NT2/D1 (cell line): ENCODE data around the gene SOWAHB.
A peak's percentile ranks its signal among the peaks of the same experiment; 100 is the strongest.

ENCODE experiments used
- DNase-seq: peaks from one replicate; pipeline ENCODE4 v3.0.0-alpha.2; 2011; ENCODE audit warnings: low read depth, low spot score
- H3K27me3 ChIP-seq: 2 replicates; pipeline ENCODE4 v1.6.0; 2011; ENCODE audit warnings: mild to moderate bottlenecking; ENCODE audit not compliant: insufficient read length, insufficient read depth
- H3K36me3 ChIP-seq: 2 replicates; pipeline ENCODE4 v1.6.1; 2011; ENCODE audit warnings: mild to moderate bottlenecking, low read length, mixed read lengths; ENCODE audit not compliant: insufficient read depth, insufficient read length
- H3K4me1 ChIP-seq: 2 replicates; pipeline ENCODE4 v1.5.1; 2011; ENCODE audit not compliant: insufficient read depth, insufficient read length
- H3K4me3 ChIP-seq: 2 replicates; pipeline ENCODE4 v1.5.1; 2011; ENCODE audit warnings: low read depth; ENCODE audit not compliant: insufficient read length
- H3K9ac ChIP-seq: 2 replicates; pipeline ENCODE4 v1.6.0; 2011; ENCODE audit warnings: low read depth; ENCODE audit not compliant: insufficient read length
- H3K9me3 ChIP-seq: 2 replicates; pipeline ENCODE4 v1.5.1; 2011; ENCODE audit warnings: mild to moderate bottlenecking, low read length; ENCODE audit not compliant: insufficient read depth
- SUZ12 ChIP-seq: IDR thresholded peaks from 2 replicates; pipeline ENCODE4 v1.6.1; 2011; ENCODE audit not compliant: insufficient read length, insufficient read depth; ENCODE audit errors: extremely low read depth
- YY1 ChIP-seq: IDR thresholded peaks from 2 replicates; pipeline ENCODE4 v1.6.1; 2011; ENCODE audit not compliant: insufficient read length, insufficient read depth
- ZNF274 ChIP-seq: IDR thresholded peaks from 2 replicates; pipeline ENCODE4 v1.6.1; 2011; ENCODE audit warnings: mild to moderate bottlenecking, low read depth, low read length

The SOWAHB gene

GRCh38 chr4:76897536-76898384, at the start of gene SOWAHB:
SOWAHB (minus strand) TSS chr4:76898144; CDS start chr4:76897849, 295 bp downstream.
- TF ChIP-seq ZNF274 (no peak), SUZ12 (no peak), YY1 (no peak)
- peaks cover 2% of the 10 kb centered on the region for H3K4me1 ChIP-seq
- peak within 1 kb of the TSS; percentile 57 for H3K4me3 ChIP-seq
- no peaks in the 10 kb centered on the region for H3K9me3 ChIP-seq
- H3K9ac ChIP-seq, result peak within 1 kb of the TSS; percentile 61
- no peak for DNase-seq
- H3K36me3 ChIP-seq, result no peaks in the 10 kb centered on the region
- peaks cover 64% of the 10 kb centered on the region for H3K27me3 ChIP-seq

- no peak overlapping the region for H3K9ac ChIP-seq
- no peak overlapping the region for H3K4me3 ChIP-seq
These were observed 49.4 kb upstream of the SOWAHB start for GRCh38 chr4:76947369-76947768.

GRCh38 chr4:76943790-76944189, 45.8 kb upstream of the SOWAHB start:
- H3K36me3 ChIP-seq, result peaks cover 33% of the 10 kb centered on the region
- no peaks in the 10 kb centered on the region for H3K4me1 ChIP-seq
- no peaks in the 10 kb centered on the region for H3K9me3 ChIP-seq
- no peak for DNase-seq
- no peak for TF ChIP-seq ZNF274
- TF ChIP-seq SUZ12, result no peak
- no peak for TF ChIP-seq YY1
- H3K9ac ChIP-seq, result no peak overlapping the region
- no peak overlapping the region for H3K4me3 ChIP-seq
- no peaks in the 10 kb centered on the region for H3K27me3 ChIP-seq

More at GRCh38 chr4:76947369-76947768, 49.4 kb upstream of the SOWAHB start:
- DNase-seq, result no peak
- Histone ChIP-seq H3K27me3 (no peaks in the 10 kb centered on the region), H3K9me3 (no peaks in the 10 kb centered on the region), H3K4me1 (no peaks in the 10 kb centered on the region), H3K36me3 (peaks cover 37% of the 10 kb centered on the region)
- TF ChIP-seq ZNF274 (no peak), SUZ12 (no peak), YY1 (no peak)

- no peak overlapping the region for H3K4me3 ChIP-seq
- no peaks in the 10 kb centered on the region for H3K4me1 ChIP-seq
- TF ChIP-seq SUZ12 (no peak), YY1 (no peak), ZNF274 (no peak)
- H3K27me3 ChIP-seq, result no peaks in the 10 kb centered on the region
- DNase-seq, result no peak
- no peaks in the 10 kb centered on the region for H3K9me3 ChIP-seq
- peaks cover 33% of the 10 kb centered on the region for H3K36me3 ChIP-seq
- H3K9ac ChIP-seq, result no peak overlapping the region
These were observed 45.2 kb upstream of the SOWAHB start for GRCh38 chr4:76943129-76943620.

- Histone ChIP-seq H3K9me3 (no peaks in the 10 kb centered on the region), H3K36me3 (peaks cover 12% of the 10 kb centered on the region), H3K4me3 (no peak overlapping the region), H3K4me1 (no peaks in the 10 kb centered on the region), H3K27me3 (no peaks in the 10 kb centered on the region), H3K9ac (no peak overlapping the region)
- TF ChIP-seq ZNF274 (no peak), SUZ12 (no peak), YY1 (no peak)
- DNase-seq, result no peak
These were observed 41.2 kb upstream of the SOWAHB start for GRCh38 chr4:76939184-76939583.

- Histone ChIP-seq H3K4me3 (no peak overlapping the region), H3K9me3 (no peaks in the 10 kb centered on the region), H3K4me1 (no peaks in the 10 kb centered on the region), H3K9ac (no peak overlapping the region), H3K36me3 (no peaks in the 10 kb centered on the region), H3K27me3 (no peaks in the 10 kb centered on the region)
- no peak for DNase-seq
- no peak for TF ChIP-seq YY1
- TF ChIP-seq ZNF274, result no peak
- TF ChIP-seq SUZ12, result no peak
These were observed 33.8 kb upstream of the SOWAHB start for GRCh38 chr4:76931576-76932276.

GRCh38 chr4:76931087-76931486, 33.1 kb upstream of the SOWAHB start:
- TF ChIP-seq ZNF274 (no peak), YY1 (no peak), SUZ12 (no peak)
- Histone ChIP-seq H3K4me3 (no peak overlapping the region), H3K27me3 (no peaks in the 10 kb centered on the region), H3K9ac (no peak overlapping the region), H3K4me1 (no peaks in the 10 kb centered on the region), H3K9me3 (no peaks in the 10 kb centered on the region), H3K36me3 (no peaks in the 10 kb centered on the region)
- DNase-seq, result no peak
